ENCODE results near the gene CBX2.

CBX2 gene

DNA sequence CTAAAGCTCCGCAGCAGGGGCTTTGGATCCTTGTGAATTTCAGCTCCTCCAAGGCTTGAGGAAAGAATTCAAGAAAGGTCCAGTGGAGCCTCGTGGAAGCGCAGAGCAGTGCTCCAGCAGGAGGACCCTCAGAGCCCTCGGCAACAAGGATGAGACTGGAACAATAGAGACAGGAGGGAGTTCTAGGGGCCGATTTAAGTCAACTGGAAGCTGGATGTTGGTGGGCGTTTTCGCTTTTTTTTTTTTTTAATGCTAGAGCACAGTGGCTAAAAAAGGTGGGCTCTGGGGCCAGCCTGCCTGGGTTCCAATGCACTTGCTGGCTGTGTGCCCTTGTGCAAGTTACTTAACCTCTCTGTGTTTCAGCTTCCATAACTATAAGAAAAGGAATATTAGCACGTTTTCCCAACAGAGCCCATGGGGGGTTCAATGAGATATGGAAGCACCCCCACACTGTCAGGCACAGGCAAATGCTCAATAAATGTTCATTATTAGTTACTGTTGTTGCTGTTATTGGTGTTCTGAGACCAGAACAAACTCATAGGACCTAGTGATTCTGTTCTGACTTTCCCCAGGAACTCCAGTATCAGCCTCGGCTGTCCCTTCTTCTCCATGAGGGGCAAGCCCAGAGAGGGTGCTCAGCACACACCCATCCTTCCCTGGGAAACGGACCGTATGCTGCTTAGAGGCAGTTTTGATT lies 24.2 kb downstream of the CBX2 start:
- TF ChIP-seq GATA2 (IDR thresholded peaks at IDR 0.05; ENCODE audit: low read depth, low read length) (no peak), GATA3 (IDR thresholded peaks at IDR 0.05; ENCODE audit: low read depth, low read length) (no peak)

DNA sequence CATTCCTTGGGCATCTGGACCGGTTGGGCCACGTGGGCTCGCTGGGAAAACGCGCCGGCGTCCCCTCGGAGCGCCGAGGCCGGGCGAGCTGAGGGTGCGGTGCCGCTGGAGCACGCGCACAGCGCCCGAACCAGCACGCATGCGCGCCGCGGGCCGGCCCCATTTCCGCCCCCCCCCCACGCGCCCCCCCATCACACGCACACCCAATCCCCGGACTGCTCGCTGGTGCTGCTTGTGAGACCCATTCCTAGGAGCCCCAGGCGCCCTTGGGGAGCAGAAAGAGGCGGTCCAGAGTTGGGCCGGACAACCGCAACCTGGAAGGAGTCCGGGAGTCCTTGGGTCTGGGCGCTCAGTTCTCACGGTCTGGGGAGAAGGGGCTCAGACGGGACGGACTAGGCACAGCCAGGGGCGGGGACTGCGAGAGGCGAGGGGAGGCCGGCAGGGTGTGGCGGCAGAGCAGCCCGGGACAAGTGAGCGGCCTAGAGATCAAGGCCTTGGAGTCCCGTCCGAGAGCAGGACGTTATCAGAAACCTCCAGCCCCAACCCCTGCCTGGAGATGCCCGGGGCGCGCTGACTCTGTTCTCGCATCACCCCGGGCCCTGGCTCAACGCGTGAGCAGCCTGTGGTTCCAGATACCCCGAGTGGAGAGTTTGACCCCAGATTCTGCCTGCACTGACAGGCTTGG lies 24.9 kb downstream of the CBX2 start:
- TF ChIP-seq GATA2 (IDR thresholded peaks at IDR 0.05; ENCODE audit: low read depth, low read length) (no peak), GATA3 (IDR thresholded peaks at IDR 0.05; ENCODE audit: low read depth, low read length) (no peak)

DNA sequence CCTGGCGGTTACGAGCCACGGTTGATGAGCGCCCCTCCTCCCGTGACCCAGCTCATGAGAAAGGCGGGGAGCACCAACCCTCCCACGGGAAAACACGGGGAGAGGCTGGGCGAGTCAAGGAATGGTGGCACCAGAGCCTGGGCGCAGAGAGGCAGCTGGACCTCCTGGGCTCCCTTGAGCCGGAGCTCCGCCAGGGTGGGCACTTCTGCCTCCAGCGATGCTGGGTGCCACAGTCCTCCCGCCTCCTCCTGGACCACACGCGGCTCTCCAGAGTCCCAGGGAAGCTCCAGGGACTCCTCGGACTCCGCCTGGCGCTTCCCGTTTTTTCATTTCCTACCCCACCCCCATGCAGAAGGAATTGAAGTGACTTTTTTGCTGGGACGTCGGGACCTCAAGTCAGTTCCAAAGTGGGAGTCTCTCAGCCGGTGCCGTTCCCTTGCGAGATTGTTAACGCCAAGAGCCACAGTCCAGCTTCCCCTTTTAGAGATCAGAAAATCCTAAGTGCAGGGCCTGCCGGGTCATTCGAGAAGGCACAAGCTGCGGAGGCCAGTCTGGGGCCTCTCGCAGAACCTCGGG lies 25.6 kb downstream of the CBX2 start:
- TF ChIP-seq GATA2 (IDR thresholded peaks at IDR 0.05; ENCODE audit: low read depth, low read length): no peak
- no peak for TF ChIP-seq GATA3 (IDR thresholded peaks at IDR 0.05; ENCODE audit: low read depth, low read length)

DNA sequence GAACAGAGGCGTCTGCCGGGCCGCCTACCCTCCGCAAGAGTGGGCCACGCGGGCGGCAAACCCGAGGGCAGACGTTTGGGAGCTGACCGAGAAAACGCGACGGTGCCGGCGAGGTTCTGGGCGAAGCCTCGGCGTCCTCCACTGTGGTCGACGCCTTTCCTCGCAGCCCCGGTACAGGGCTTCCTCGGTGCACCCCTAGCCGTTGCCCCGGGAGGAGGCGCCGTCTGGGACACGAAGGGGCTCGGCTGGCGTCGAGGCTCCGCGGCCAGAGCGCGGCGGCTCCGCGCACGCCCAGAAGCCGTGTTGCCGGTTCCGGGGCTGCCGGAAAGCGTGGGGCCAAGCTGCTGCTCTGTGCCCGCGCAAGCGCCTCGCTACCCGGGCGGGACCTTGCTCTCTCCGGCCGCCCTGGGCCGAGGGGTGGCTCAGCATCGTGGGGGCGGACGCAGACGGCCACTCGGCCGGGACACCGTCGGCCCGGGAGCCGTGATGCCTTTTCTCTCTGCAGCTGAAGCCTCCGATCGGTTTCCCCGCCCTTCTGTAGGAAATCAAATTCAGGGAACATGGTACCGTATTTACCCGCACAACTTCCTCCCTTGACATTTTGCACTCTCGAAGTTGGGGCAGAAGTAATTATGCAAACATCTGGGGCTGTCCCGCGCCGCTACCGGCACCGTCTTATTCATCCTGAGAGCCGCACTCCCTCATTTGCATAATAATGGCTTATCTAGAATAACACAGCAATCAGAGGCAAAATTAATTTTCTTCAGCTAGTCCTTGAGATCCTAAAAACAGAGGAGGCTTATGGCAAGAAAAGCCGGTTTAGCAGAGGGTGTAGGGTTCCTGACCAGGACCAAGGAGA lies 26.3 kb downstream of the CBX2 start:
- no peak for TF ChIP-seq GATA2 (IDR thresholded peaks at IDR 0.05; ENCODE audit: low read depth, low read length)
- no peak for TF ChIP-seq GATA3 (IDR thresholded peaks at IDR 0.05; ENCODE audit: low read depth, low read length)

DNA sequence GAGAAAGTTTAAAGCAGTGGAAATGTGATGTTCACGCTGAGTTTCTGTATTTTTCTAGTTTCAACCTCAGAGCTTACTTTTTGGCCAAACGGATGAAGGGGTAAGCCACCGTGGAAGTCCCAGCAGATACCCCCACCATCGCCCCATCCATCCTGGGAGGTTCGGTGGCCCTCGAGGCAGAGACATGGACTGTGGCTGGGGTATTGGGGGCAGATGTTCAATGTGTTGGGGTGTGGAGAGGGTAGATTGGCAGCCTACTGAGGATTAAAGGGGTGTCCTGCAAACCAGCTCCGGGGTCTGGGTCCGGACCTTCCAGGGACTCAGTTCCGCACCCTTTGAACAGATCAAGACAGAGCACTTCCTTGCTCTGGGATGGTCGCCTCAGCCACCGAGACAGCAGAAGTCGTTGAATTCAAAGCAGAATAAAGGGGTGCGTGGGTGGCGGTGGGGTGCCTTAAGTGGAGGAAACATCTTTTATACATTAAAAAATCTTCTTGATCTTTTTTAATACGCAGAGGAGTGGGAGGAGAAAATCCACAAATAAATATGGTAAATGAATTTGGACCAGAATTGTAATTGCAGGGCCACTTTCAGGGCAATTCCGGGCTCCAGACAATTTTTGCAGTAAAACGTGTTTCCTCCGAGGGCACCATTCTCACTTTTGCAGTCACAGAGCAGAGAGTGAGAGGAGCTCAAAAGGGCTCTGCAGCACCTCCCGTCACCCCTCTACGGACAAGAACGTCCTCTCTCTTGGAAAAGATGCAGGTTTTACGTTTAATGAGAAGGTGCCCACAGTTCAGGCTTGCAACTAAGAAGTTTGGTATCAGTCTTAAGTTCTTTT lies 27.1 kb downstream of the CBX2 start:
- TF ChIP-seq GATA3 (IDR thresholded peaks at IDR 0.05; ENCODE audit: low read depth, low read length): no peak
- TF ChIP-seq GATA2 (IDR thresholded peaks at IDR 0.05; ENCODE audit: low read depth, low read length): no peak

- TF ChIP-seq GATA3 (IDR thresholded peaks at IDR 0.05; ENCODE audit: low read depth, low read length) (no peak), GATA2 (IDR thresholded peaks at IDR 0.05; ENCODE audit: low read depth, low read length) (no peak)
Measured at GRCh38 chr17:79806446-79806760, 28.5 kb downstream of the CBX2 start.

DNA sequence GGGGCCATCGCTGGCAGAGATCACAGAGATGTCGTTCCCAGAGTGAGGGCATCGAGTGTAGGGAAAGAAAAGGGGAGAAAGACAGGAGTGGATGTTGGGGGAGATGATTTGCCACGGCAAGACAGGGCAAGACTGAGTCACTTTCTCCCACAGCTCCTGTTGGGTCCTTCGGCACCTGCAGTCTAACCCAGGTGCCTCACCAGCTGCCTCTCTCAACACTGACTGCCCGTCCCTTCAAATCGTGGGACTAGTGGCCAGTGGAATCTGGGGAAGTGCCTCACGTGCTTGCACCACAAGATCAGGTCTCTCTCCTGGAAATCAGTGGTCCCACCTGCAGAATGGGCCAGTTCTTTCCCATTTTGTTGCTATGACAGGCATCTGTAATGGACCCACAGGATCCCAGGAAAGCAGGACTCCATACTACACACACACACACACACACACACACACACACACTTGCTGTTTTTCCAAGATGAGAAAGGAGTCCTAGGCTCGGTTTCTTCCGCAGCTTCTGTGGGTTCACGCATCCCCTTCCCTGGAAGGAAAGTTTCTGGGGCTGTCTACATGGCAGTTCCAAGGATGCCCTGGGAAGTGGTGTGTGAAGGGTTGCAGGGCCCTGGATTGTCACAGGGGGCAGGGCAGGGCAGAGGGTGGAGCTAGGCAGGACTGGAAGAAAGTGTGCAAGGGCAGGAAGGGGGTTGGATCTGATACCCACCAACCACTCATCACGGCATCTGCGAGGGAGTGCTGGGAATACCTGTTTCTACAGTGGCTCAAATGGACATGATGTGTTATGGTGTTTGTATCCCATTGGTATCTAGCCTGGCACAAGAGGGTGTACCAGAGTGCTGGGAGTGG lies 29.1 kb downstream of the CBX2 start:
- TF ChIP-seq GATA3 (IDR thresholded peaks at IDR 0.05; ENCODE audit: low read depth, low read length) (no peak), GATA2 (IDR thresholded peaks at IDR 0.05; ENCODE audit: low read depth, low read length) (no peak)

- TF ChIP-seq GATA3 (IDR thresholded peaks at IDR 0.05; ENCODE audit: low read depth, low read length) (no peak), GATA2 (IDR thresholded peaks at IDR 0.05; ENCODE audit: low read depth, low read length) (no peak)
Measured at GRCh38 chr17:79808763-79809529, 31.0 kb downstream of the CBX2 start.

- TF ChIP-seq GATA3 (IDR thresholded peaks at IDR 0.05; ENCODE audit: low read depth, low read length): no peak
- TF ChIP-seq GATA2 (IDR thresholded peaks at IDR 0.05; ENCODE audit: low read depth, low read length): no peak
Measured at GRCh38 chr17:79809530-79810129, 31.7 kb downstream of the CBX2 start.

DNA sequence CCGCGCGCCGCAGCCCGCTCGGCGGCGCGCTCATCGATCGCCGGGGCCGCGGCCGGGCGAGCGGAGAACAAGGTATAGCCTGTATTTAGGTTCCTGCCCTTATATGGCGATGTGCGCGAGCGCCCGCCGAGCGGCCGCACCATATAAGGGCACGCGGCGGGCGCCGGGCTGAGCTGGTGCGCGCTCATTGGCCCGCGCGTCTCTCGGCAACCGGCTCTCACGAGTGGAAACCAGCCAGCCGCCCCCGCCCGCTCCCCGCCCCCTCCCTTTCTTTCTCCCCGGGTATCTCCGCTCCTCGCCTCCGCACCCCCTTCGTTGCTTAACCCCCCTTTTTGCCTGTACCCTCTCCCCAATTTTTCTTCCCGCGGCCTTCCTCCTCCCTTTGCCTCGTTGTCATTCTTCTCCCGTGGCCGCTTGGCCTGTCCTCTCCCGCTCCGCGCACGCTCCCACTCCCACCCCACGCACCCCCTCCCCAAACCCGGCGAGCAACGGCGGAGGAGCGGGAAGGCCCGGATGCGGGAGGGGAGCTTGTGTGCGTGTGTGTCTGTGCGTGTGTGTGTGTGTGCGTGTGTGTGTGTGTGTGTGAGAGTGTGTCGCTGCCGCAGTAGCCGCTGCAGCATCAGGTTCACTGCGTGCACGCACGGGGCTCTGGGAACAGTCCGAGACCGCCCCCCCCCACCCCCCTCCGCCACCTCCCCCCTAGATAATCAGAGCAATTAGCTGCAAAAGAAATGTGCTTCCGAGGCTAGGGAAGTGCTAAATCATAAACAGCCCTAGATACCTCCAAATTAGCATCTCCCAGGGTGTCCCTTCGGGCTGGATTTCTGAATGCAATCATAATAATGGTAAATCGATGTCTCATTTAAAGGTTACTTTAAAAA lies 32.4 kb downstream of the CBX2 start:
- TF ChIP-seq GATA3 (IDR thresholded peaks at IDR 0.05; ENCODE audit: low read depth, low read length): no peak
- TF ChIP-seq GATA2 (IDR thresholded peaks at IDR 0.05; ENCODE audit: low read depth, low read length): no peak
